Activated CD8-positive, alpha-beta T cell treated with anti-CD3 and anti-CD28 coated beads for 36 hours (primary cell): ENCODE data around the gene IRAK1. TPM values are rescaled to one million over a fixed set of nuclear protein-coding genes. Genes with fewer than 3 reads are reported as not detected.
"Not testable (repeated sequence)": the region's sequence is repeated elsewhere in the genome, so short reads cannot be mapped to it uniquely, and the experiment has no call there.

Source experiments
- ATAC-seq: fragments of 200-7000 bp; cut with Tn5 transposase; one replicate; pipeline ENCODE4 v1.10.0; 2021; ENCODE audit warnings: mild to moderate bottlenecking, moderate library complexity
- CTCF ChIA-PET: fragments of 350-600 bp; sonication (Branson Sonifier 250); formaldehyde crosslinking; loops from one replicate; lab custom pipeline; 2021; ENCODE audit warnings: antibody characterized with exemption; lab: Charles Lee
- POLR2A ChIA-PET: fragments of 350-600 bp; sonication (Branson Sonifier 250); formaldehyde crosslinking; loops from one replicate; lab custom pipeline; 2021; ENCODE audit warnings: antibody characterized with exemption; lab: Charles Lee
- DNase-seq: peaks from one replicate; pipeline ENCODE4 v3.0.0-alpha.2; 2020
- H3K27ac Mint-ChIP-seq: one replicate; pipeline ENCODE4 v1.8.0; 2021; ENCODE audit warnings: mild to moderate bottlenecking, mixed read lengths
- H3K27me3 Mint-ChIP-seq: one replicate; pipeline ENCODE4 v1.8.0; 2021; ENCODE audit warnings: mixed read lengths
- H3K36me3 Mint-ChIP-seq: one replicate; pipeline ENCODE4 v1.8.0; 2021; ENCODE audit warnings: low read depth, mixed read lengths
- H3K4me1 Mint-ChIP-seq: one replicate; pipeline ENCODE4 v1.8.0; 2021; ENCODE audit warnings: low read depth, mixed read lengths
- H3K4me3 Mint-ChIP-seq: one replicate; pipeline ENCODE4 v1.8.0; 2021; ENCODE audit warnings: mild to moderate bottlenecking, moderate library complexity, mixed read lengths
- H3K9me3 Mint-ChIP-seq: one replicate; pipeline ENCODE4 v1.8.0; 2021; ENCODE audit warnings: mixed read lengths
- intact Hi-C: fragments of 100-400 bp; cut with micrococcal nuclease; formaldehyde crosslinking; loops from one replicate; pipeline ENCODE4 v1.10.0; 2022
- total RNA-seq, 2 experiments: library from RNA; stranded (reverse); gene quantifications; one replicate each; pipeline ENCODE4 v1.2.3, GENCODE V29; 2021
- TF ChIP-seq, protein P1 (sequence below): fragments of 200-600 bp; IDR thresholded peaks from one replicate; pipeline ENCODE4 v1.8.0; 2022; ENCODE audit warnings: antibody characterized with exemption, mild to moderate bottlenecking

Gene IRAK1
- total RNA-seq, 2 experiments from 2014 or later: 134 to 136 TPM

DNA sequence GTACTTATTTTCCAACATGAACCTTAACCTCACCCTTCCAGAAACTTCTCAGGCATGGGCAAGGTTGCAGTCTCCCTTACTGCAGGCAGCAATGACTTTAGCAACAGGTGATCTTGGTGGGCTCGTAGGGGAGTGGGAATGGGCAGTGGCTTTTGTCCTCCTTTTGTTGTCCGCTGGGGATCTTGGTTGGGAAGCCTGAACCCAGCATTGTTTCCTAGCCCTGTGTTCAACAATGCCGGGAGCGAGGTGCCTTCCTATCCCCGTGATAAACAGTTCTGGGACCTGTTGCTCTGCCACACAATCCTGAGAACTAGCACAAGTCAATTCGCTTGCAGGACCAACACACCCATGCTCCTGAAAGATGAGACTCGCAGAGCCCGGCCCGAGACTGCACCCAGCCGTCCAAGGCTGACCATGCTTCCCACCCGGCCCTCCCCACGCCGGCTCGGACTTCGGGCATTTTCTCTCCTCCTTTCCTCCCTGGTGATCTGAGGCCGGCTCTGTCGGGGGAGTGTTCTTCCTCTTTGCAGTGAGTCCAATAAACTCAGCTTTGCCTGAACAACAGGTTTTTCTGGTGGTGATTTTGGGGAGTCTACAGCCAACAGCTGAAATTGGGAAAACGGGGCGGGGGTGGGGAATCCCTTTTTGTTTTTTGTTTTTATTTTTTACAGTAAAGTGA lies 20.2 kb downstream of the IRAK1 start:
- TF ChIP-seq, protein P1, sequence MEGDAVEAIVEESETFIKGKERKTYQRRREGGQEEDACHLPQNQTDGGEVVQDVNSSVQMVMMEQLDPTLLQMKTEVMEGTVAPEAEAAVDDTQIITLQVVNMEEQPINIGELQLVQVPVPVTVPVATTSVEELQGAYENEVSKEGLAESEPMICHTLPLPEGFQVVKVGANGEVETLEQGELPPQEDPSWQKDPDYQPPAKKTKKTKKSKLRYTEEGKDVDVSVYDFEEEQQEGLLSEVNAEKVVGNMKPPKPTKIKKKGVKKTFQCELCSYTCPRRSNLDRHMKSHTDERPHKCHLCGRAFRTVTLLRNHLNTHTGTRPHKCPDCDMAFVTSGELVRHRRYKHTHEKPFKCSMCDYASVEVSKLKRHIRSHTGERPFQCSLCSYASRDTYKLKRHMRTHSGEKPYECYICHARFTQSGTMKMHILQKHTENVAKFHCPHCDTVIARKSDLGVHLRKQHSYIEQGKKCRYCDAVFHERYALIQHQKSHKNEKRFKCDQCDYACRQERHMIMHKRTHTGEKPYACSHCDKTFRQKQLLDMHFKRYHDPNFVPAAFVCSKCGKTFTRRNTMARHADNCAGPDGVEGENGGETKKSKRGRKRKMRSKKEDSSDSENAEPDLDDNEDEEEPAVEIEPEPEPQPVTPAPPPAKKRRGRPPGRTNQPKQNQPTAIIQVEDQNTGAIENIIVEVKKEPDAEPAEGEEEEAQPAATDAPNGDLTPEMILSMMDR: no peak
- Mint-ChIP-seq H3K27ac (no peak overlapping the region), H3K9me3 (no peaks in the 10 kb centered on the region), H3K27me3 (no peaks in the 10 kb centered on the region), H3K36me3 (peaks cover 6% of the 10 kb centered on the region), H3K4me1 (peaks cover 14% of the 10 kb centered on the region), H3K4me3 (no peak overlapping the region)
- CTCF ChIA-PET: interaction anchor here (1.0 kb wide), 1 partner anchor 15 kb away, joined by 3 read pairs; no protein-coding TSS in a partner anchor
- POLR2A ChIA-PET: no interaction called here
- ATAC-seq (no peak), DNase-seq (no peak)
- intact Hi-C loops: no loop called here

DNA sequence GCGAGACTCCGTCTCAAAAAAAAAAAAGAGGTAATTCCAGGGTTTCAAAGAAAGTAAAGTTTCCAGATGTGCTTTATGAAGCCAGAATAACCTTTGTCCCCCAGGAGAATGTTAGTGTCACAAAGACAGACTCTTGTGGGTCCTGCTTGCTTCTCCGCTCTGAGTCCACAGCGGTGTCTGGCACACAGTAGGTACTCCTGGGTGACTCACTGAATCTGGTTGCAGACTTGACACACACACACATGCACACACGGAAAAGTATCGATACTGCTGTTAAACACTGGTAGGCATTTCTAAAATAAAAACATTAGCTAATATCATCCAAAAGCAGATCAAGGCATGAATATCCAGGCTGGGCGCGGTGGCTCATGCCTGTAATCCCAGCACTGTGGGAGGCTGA lies 24.2 kb downstream of the IRAK1 start:
- Mint-ChIP-seq H3K9me3 (no peaks in the 10 kb centered on the region), H3K36me3 (no peaks in the 10 kb centered on the region), H3K27ac (no peak overlapping the region), H3K4me3 (no peak overlapping the region), H3K4me1 (peaks cover 8% of the 10 kb centered on the region), H3K27me3 (no peaks in the 10 kb centered on the region)
- ATAC-seq: no peak
- intact Hi-C loops: no loop called here
- TF ChIP-seq, protein P1: no peak
- ChIA-PET POLR2A (interaction anchor here (1.9 kb wide), 1 partner anchor 12 kb away, joined by 5 read pairs; no protein-coding TSS in a partner anchor), CTCF (interaction anchor here (0.9 to 2.0 kb wide), 2 partner anchors 18 to 49 kb away, joined by 3 to 6 read pairs; no protein-coding TSS in a partner anchor)
- no peak for DNase-seq

DNA sequence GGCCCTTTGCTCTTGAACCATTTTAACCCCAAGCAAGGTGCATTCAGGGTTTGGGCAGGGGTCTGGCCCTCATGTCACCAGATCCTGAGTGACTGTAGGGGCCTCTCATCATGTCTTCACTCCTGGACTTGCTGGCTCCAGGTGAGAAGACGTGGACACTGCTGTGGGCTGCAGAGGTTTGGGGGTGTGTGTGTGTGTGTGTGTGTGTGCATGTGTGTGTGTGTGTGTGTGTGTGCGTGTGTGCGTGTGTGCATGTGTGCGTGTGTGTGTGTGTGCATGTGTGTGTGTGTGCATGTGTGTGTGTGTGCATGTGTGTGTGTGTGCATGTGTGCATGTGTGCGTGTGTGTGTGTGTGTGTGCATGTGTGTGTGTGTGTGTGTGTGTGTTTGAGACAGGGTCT lies 25.3 kb downstream of the IRAK1 start:
- intact Hi-C loops, H3K36me3 Mint-ChIP-seq, ATAC-seq, H3K9me3 Mint-ChIP-seq, DNase-seq, H3K27me3 Mint-ChIP-seq, H3K4me3 Mint-ChIP-seq, H3K27ac Mint-ChIP-seq, POLR2A ChIA-PET, CTCF ChIA-PET: not testable (repeated sequence)
- peaks cover 19% of the 10 kb centered on the region for H3K4me1 Mint-ChIP-seq

DNA sequence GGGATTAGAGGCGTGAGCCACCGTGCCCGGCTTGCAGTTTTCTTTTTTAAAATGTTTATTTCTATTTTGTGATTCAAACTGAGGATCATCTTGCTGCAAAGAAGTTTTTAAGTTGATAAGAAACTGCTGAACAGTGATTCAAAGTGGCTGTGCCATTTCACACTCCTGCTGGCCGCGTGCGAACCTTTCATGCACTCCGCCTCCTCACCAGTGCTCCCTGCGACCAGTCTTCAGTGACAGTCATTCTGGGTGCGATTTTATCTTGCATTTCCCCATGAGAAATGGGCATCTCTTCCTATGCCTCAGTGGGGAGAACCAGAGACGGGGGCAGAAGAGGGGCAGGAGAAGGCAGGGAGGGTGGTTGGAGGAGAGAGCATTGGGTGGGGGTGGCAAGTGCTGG lies 25.7 kb downstream of the IRAK1 start:
- CTCF ChIA-PET: interaction anchor here (0.9 kb wide), 1 partner anchor 20 kb away, joined by 3 read pairs; no protein-coding TSS in a partner anchor
- DNase-seq: no peak

DNA sequence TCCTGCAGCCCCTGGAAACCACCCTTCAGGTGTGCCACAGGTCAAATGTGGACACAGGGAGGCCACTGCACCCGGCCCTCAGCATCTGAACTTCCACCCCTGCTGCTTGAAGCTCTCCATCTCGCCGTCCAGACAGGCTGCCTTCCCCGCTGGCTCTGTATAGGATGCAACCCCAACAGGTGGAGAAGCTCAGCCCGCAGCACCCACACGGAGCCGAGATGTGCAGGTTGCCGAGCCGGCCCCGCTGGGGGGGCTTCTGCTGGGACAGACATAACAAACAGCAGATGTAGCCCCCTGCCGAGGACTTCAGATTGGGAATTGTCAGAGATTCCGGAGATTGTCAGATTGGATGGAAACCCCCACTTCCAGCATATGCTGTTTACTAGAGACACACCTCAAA lies 26.6 kb downstream of the IRAK1 start:
- DNase-seq (no peak), ATAC-seq (no peak)
- TF ChIP-seq, protein P1: no peak
- ChIA-PET POLR2A (no interaction called here), CTCF (interaction anchor here (0.9 kb wide), 1 partner anchor 21 kb away, joined by 3 read pairs; no protein-coding TSS in a partner anchor)
- intact Hi-C loops: no loop called here
- Mint-ChIP-seq H3K9me3 (no peaks in the 10 kb centered on the region), H3K27me3 (no peaks in the 10 kb centered on the region), H3K27ac (no peak overlapping the region), H3K4me1 (peaks cover 21% of the 10 kb centered on the region), H3K36me3 (no peaks in the 10 kb centered on the region), H3K4me3 (no peak overlapping the region)

More for the DNA sequence above, 25.7 kb downstream of the IRAK1 start:
- ATAC-seq: no peak
- Mint-ChIP-seq H3K9me3 (no peaks in the 10 kb centered on the region), H3K27me3 (no peaks in the 10 kb centered on the region), H3K36me3 (no peaks in the 10 kb centered on the region), H3K4me3 (no peak overlapping the region), H3K4me1 (peaks cover 21% of the 10 kb centered on the region), H3K27ac (no peak overlapping the region)
- intact Hi-C loops: no loop called here
- POLR2A ChIA-PET: no interaction called here
- TF ChIP-seq, protein P1: no peak
